DOHH2 (cell line): ENCODE measurements around the gene AGBL4.

ENCODE experiments used
- CTCF ChIP-seq: fragments of 200-600 bp; sonication (generic); IDR thresholded peaks from one replicate; pipeline ENCODE4 v1.5.1; 2014; ENCODE audit warnings: antibody characterized with exemption, mild to moderate bottlenecking, low read depth, low read length; ENCODE audit not compliant: poor library complexity, severe bottlenecking
- EZH2phosphoT487 ChIP-seq: fragments of 200-600 bp; sonication (generic); IDR thresholded peaks from 2 replicates; pipeline ENCODE4 v1.6.1; 2017; ENCODE audit warnings: borderline replicate concordance, mild to moderate bottlenecking, antibody characterized with exemption, low read length, moderate library complexity, mixed read lengths

- TF ChIP-seq EZH2phosphoT487 = no peak
- no peak for TF ChIP-seq CTCF
Observed at GRCh38 chr1:49397086-49397485, 626.7 kb downstream of the AGBL4 start.
